Activated naive CD8-positive, alpha-beta T cell treated with anti-CD3 and anti-CD28 coated beads for 36 hours (primary cell): ENCODE measurements around the gene TMTC1. TPM values are rescaled to one million over a fixed set of nuclear protein-coding genes. Genes with fewer than 3 reads are reported as not detected.

Experiments
- DNase-seq: peaks from one replicate; pipeline ENCODE4 v3.0.0; 2021
- H3K27ac Mint-ChIP-seq: one replicate; pipeline ENCODE4 v1.8.0; 2022; ENCODE audit warnings: mild to moderate bottlenecking, moderate library complexity, mixed read lengths
- H3K27me3 Mint-ChIP-seq: one replicate; pipeline ENCODE4 v1.8.0; 2022; ENCODE audit warnings: mild to moderate bottlenecking, mixed read lengths
- H3K36me3 Mint-ChIP-seq: one replicate; pipeline ENCODE4 v1.8.0; 2021; ENCODE audit warnings: mild to moderate bottlenecking, mixed read lengths
- H3K4me1 Mint-ChIP-seq: one replicate; pipeline ENCODE4 v1.8.0; 2021; ENCODE audit warnings: mixed read lengths
- H3K4me3 Mint-ChIP-seq: one replicate; pipeline ENCODE4 v1.8.0; 2022; ENCODE audit warnings: mild to moderate bottlenecking, moderate library complexity, mixed read lengths
- H3K9me3 Mint-ChIP-seq: one replicate; pipeline ENCODE4 v1.8.0; 2022; ENCODE audit warnings: mixed read lengths
- total RNA-seq, 2 experiments: library from RNA; stranded (reverse); gene quantifications; one replicate each; pipeline ENCODE4 v1.2.3, GENCODE V29; 2021

TMTC1 gene
- total RNA-seq, 2 experiments from 2014 or later, result not detected

DNA sequence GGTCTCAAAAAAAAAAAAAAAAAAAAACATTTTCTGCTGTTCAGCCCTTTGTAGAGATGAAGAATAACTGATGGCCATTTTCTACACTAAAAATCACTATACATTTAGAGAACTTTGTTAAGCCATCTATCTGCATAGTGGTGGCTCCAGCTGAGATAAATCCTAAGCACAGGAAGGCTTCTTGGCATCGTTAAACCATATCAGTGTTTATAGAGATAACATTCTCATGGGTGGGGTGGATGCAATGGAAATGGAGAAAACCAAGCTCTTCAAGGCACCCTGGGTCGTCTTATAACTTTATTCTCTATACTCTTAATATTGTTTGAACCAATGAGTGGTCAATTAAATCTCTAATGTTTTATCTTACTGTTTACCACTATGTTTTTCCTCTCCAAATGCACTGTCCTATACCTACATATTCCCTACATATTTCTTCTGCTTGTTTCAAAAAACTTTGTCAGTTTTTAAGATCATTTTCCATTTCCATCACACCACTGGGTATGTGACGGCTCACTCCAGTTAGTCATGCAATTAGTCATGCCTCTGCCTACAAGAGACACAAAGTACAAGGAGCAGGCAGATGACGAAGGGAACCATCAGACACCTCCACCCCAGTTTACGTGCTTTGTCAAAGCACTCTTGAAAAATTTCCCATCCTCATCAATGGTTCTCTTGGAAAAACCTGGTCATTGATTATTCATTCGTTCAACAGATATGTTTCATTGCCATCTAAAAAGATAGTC lies 166.9 kb downstream of the TMTC1 start:
- H3K36me3 Mint-ChIP-seq, result no peaks in the 10 kb centered on the region
- H3K9me3 Mint-ChIP-seq, result no peaks in the 10 kb centered on the region
- DNase-seq, result no peak
- H3K4me3 Mint-ChIP-seq, result no peak overlapping the region
- peaks cover 7% of the 10 kb centered on the region for H3K27me3 Mint-ChIP-seq
- H3K4me1 Mint-ChIP-seq, result no peaks in the 10 kb centered on the region
- H3K27ac Mint-ChIP-seq, result no peak overlapping the region

DNA sequence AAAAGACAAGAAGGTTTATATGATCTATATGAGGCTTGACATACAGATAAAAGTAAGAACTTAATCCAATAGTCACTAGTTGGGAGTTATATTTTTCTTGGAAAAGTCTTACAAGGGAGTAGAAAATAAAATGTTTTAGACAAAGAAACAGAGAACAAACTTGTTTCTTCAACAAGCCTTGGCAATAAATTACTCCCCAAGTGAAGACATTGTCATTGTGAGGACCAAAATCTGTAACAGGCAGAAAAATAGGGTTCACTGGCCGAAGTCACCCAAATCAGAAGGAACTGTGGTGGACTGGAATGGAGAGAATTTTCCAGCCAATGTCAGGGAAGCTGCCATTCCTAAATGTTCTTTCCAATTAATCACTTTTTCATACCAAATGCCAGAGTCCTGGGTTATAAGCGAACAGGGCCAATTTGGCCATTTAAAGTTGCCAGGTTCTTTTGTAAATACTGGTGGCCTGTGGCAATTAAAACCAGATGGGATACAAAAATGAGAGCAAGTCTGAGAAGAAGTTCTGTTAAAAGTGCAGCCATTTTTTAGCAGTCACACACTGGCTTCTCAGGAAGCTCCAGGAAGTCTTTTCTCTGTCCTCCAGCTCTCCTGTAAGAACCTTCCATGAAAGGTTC lies 168.9 kb downstream of the TMTC1 start:
- Mint-ChIP-seq H3K27ac (no peak overlapping the region), H3K9me3 (no peaks in the 10 kb centered on the region), H3K27me3 (peaks cover 7% of the 10 kb centered on the region), H3K36me3 (no peaks in the 10 kb centered on the region), H3K4me1 (no peaks in the 10 kb centered on the region), H3K4me3 (no peak overlapping the region)
- no peak for DNase-seq

DNA sequence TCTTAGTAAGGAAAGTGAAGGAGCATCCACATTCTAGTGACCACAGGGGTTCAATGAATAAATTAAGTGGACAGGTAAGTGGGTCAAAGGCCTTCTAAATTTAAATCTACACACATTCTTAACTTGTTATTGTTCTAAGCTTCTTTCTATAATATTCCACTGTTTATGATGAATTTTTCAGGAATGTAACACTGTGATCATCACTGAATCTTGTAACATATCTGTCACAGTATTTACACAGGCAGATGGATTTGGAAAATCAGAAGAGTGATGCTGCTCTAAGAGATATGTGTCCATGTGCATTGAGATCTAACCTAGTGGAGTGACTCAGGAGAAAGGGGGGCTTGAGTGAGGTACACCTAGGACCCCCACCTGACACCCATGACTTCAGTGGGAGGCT lies 170.8 kb downstream of the TMTC1 start:
- Mint-ChIP-seq H3K4me1 (no peaks in the 10 kb centered on the region), H3K4me3 (no peak overlapping the region)

DNA sequence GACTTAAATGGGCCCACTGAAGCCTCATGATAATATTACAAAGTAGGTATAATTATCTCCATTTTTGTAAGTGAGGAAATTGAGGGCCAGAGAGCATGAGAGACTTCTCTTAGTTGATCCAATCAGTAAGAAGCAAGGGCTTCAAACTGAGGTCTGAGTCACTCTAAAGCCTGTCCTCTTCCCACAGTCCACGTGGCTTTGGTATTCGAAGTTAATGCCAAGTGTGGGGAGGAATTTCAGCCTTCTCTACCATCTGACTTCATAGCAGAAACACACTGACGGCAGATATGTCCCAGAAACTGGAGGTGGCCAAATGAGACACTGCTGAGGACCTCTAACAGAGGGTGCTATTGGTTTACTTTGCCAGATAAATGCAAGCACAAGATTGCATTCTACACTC lies 171.8 kb downstream of the TMTC1 start:
- Mint-ChIP-seq H3K9me3 (no peaks in the 10 kb centered on the region), H3K27me3 (no peaks in the 10 kb centered on the region), H3K27ac (no peak overlapping the region), H3K4me1 (no peaks in the 10 kb centered on the region), H3K4me3 (no peak overlapping the region), H3K36me3 (no peaks in the 10 kb centered on the region)
- DNase-seq, result no peak

More for the DNA sequence above, 170.8 kb downstream of the TMTC1 start:
- Mint-ChIP-seq H3K9me3 (no peaks in the 10 kb centered on the region), H3K27me3 (peaks cover 6% of the 10 kb centered on the region), H3K36me3 (no peaks in the 10 kb centered on the region), H3K27ac (no peak overlapping the region)
- DNase-seq, result no peak

DNA sequence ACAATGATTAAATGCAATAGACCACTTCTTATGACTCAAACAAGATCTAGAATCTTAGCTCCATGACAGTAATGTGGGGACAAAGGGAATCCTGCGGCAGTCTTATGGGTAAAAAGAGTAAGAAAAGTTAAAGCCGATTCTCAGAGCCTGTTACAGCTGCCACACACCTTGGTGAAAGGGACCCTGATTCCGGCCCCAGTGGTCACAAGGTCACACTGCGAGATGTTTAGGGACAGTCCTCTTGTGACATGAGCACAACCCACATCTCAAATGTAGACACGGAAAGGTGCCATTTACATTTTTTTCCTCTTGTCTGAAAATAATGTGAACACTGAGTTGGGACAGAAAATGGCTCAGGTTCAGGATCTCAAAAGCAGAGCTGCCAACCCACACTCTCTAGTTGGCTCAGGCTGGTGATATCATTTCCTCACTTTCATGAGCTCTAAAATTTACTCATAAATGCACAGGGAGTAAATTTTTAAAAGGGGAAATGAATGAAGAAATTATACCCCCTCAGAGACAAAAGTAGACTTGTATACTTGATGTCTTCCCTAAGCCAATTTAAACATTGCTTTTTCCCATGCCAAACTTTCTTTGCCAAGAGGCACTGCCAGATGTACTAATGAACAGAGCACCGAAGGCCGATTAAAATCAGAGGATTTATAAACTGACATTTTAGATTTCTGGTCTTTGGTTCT lies 173.1 kb downstream of the TMTC1 start:
- no peak overlapping the region for H3K27ac Mint-ChIP-seq
- no peaks in the 10 kb centered on the region for H3K36me3 Mint-ChIP-seq
- no peak for DNase-seq

DNA sequence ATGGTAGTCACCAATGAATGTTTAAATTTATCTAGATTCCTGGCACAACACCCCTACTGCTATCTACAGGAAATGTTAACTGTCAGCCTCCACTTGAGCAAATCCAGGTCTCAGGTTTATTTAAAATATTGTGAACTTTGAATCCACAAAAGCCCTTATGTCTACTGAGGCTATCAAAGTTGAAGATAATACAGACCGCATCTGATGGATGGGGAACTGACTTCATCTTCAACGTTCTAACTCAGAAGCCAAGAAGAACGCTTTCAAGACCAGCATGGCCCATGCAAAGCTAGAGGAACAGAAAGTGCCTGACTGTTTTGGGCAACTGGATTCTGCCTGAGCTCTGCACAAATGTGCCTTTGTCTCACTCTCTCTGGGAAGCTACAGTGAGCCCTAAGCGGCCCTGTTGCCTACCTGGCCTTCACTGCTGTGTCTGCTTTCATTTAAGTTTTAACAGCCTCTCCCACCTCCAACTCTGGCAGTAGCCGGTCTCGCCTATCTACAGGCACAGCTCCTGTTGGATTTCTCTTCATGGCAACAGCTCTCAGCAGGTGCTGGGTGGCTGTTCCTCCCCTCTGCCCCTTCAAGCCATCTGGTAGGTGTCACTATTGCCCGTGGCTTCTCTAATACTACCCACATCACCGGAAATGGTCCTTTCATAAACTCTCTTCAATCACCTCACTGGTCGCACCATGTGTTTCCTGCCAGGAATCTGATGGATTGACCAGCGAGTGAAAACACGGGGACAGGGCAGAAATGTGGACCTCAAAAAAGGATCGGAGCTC lies 174.1 kb downstream of the TMTC1 start:
- DNase-seq, result no peak
- Mint-ChIP-seq H3K4me3 (no peak overlapping the region), H3K27ac (no peak overlapping the region), H3K4me1 (no peaks in the 10 kb centered on the region), H3K9me3 (no peaks in the 10 kb centered on the region), H3K36me3 (no peaks in the 10 kb centered on the region), H3K27me3 (no peaks in the 10 kb centered on the region)

More for the DNA sequence above, 173.1 kb downstream of the TMTC1 start:
- Mint-ChIP-seq H3K4me1 (no peaks in the 10 kb centered on the region), H3K9me3 (no peaks in the 10 kb centered on the region), H3K27me3 (no peaks in the 10 kb centered on the region), H3K4me3 (no peak overlapping the region)

DNA sequence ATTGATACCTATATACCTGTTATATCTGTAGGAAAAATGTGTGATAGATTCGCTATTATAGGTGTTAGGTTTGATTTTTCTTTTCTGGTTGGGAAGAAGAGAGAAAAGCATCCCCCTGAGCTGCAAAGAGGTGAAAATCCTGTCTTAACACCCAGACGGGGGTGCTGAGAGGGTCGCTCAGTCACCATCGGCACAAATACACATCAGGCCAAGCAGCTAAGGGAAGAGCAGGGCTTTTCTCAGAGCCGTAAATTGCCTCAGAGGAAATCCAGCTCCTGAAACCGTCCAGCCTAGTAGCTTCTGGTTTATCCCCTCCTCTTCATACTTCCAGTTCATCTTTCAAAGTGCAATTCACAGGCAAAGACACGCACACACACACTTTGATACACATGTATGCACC lies 175.2 kb downstream of the TMTC1 start:
- no peaks in the 10 kb centered on the region for H3K9me3 Mint-ChIP-seq
- DNase-seq, result no peak
- H3K4me1 Mint-ChIP-seq, result no peaks in the 10 kb centered on the region
- H3K4me3 Mint-ChIP-seq, result no peak overlapping the region
- no peaks in the 10 kb centered on the region for H3K36me3 Mint-ChIP-seq
- H3K27me3 Mint-ChIP-seq, result no peaks in the 10 kb centered on the region
- H3K27ac Mint-ChIP-seq, result no peak overlapping the region

DNA sequence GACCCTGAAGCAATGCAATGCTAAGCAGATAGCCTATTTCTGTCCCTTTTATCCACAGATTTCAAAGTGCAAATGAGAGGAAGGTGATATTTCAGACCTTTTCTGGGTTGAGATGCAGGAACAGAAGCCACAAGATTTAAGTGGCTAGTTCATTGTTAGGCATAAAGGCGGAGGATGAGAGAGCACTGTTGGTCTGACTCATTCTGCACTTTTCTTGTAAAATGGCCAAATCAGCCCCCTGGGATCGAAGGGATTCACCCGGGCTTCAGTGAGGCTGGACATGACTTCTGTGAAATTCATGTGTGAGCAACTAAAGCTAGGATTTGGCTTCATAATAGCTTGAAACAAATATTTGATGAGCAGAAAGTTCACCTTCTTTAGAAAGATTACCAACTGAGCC lies 184.4 kb downstream of the TMTC1 start:
- Mint-ChIP-seq H3K36me3 (no peaks in the 10 kb centered on the region), H3K9me3 (no peaks in the 10 kb centered on the region), H3K27me3 (peaks cover 15% of the 10 kb centered on the region), H3K4me3 (no peak overlapping the region), H3K27ac (no peak overlapping the region), H3K4me1 (no peaks in the 10 kb centered on the region)
- no peak for DNase-seq

DNA sequence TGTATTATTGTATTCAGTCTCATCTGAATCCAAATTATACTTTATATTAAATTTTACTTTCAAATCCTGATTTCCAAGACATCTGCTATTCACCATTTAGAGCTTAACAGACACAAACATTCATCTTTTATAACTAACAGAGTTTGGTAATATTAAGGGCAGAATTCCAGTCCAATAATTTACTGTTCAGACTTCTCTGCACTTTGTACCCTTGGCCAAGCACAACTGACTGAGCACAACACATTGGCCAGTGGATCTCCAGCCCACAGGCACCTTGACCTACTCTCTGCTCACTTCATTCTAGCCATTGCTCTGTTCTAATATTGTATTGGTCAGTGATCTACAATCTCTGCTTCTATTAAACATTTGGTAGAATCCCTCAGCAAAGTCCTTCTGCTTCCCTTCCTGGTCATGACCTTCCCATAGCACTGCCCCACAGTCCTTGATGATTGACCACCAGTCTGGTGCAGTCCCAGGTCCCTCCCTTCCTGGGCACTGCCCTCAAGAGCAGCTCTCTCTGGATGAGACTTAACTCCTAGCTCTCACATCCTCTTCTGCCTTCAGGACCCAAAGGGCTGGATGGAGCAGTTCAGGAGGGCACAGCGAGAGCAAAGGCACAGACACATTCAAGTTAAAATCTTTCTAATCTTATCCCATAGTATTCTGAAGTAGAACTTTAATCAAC lies 188.5 kb downstream of the TMTC1 start:
- Mint-ChIP-seq H3K9me3 (peaks cover 1% of the 10 kb centered on the region), H3K4me3 (no peak overlapping the region), H3K36me3 (no peaks in the 10 kb centered on the region), H3K27ac (no peak overlapping the region), H3K4me1 (no peaks in the 10 kb centered on the region), H3K27me3 (peaks cover 8% of the 10 kb centered on the region)
- DNase-seq, result no peak

DNA sequence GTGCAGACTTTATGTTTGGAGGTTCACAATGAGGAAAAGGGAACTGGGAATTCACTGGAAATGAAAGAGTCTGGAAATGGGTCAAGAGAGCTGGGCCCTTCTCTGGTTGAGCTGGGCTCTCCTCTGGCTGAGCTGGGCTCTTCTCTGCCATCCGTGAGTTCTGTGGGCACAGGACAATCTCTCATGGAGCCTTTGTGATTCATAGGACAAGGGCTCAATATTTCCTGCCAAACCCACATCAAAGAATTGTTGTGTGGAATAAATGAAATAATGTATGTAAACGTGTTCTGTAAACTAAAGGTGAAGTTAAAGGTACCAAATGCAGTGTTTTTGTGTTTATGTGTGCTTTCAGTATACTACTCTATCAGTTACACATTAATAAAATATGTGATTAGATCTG lies 190.7 kb downstream of the TMTC1 start:
- no peak overlapping the region for H3K4me3 Mint-ChIP-seq
- DNase-seq, result no peak
- H3K4me1 Mint-ChIP-seq, result no peaks in the 10 kb centered on the region
- peaks cover 1% of the 10 kb centered on the region for H3K9me3 Mint-ChIP-seq
- no peak overlapping the region for H3K27ac Mint-ChIP-seq
- H3K27me3 Mint-ChIP-seq, result peaks cover 4% of the 10 kb centered on the region
- H3K36me3 Mint-ChIP-seq, result no peaks in the 10 kb centered on the region

DNA sequence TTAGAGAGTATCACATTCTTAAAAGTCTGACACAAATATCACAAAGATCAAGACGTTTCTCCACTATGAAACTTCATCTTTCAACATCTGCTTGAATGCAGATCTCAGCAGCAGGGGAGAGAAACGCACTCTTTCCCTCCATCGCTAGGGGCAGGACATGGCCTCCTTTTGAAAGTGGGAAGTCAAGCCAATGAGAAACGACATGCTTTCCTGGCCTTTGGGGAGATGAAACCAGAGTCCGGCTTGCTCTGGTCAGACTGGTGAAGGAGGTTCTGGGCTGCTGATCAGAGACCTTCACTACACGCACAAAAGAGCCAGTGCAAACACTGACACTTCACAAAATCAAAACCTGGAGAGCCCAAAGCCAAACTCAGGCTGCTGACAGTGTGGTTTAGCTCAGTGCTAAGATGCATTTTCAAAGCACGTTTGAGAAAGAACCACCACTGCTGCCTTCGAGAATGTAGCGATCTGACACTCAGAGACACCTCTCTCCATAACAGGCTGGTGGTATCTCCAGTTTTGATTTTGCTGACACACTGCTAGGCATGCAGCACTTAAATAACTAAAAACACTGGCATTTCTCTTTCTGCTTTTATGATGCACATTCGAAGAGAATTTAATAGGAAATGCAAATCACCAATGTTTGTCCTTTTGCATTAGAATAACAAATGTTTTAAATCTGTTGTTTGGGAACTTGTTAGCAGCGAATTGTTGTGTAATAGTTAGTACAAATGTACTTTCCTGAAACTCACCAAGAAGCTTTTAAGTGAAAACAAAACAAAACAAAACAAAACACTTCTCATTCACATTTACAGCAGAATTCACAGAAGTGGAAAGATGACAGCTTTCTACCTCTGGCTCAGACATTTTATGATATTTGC lies 192.4 kb downstream of the TMTC1 start:
- Mint-ChIP-seq H3K9me3 (peaks cover 1% of the 10 kb centered on the region), H3K4me3 (no peak overlapping the region), H3K36me3 (no peaks in the 10 kb centered on the region), H3K27ac (no peak overlapping the region), H3K4me1 (no peaks in the 10 kb centered on the region), H3K27me3 (peaks cover 4% of the 10 kb centered on the region)
- no peak for DNase-seq

DNA sequence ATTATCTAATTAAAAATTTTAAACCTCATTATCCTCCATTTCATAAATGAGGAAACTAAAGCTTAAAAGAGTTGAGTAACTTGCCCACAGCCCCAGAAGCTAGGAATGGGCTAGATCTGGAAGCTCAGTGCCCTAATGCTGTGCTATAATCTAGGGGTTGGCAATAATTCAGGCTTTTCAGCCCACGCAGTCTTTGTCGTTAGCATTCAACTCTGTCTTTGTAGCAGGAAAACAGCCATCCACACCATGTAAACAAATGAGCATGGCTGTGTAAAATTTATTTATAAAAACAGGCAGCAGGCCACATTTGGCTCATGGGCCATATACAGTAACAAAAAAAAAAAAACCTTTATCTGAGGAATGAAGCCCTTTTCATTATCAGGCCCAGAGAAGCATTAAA lies 193.9 kb downstream of the TMTC1 start:
- no peaks in the 10 kb centered on the region for H3K36me3 Mint-ChIP-seq
- no peak overlapping the region for H3K27ac Mint-ChIP-seq

DNA sequence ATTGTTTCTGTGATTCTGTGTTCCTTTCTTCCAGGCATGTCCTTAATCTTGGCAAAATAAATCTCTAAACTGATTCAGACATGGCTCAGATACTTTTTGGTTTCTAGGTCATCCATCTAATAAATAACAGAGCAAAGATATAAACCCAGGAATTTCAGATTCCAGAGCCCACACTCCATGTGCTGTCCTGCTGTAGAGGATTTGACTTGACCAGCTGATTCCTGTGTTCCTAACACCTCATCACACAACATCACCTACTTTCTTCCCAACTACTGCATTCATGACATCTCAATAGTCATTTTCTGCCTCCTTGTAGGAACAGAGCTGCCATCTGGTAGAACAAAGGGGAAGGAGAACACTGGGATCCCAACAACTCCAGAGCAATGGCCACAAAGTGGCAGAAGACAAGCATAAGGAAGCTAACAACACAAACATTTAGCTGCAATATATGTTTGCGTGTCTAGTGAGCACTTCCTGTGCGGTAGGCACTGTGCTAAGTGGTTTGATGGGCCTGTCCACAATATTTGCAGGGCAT lies 194.4 kb downstream of the TMTC1 start:
- no peak overlapping the region for H3K4me3 Mint-ChIP-seq
- no peak for DNase-seq
- peaks cover 4% of the 10 kb centered on the region for H3K27me3 Mint-ChIP-seq
- peaks cover 1% of the 10 kb centered on the region for H3K9me3 Mint-ChIP-seq
- H3K27ac Mint-ChIP-seq, result no peak overlapping the region
- H3K4me1 Mint-ChIP-seq, result no peaks in the 10 kb centered on the region
- no peaks in the 10 kb centered on the region for H3K36me3 Mint-ChIP-seq

More for the DNA sequence above, 193.9 kb downstream of the TMTC1 start:
- Mint-ChIP-seq H3K4me3 (no peak overlapping the region), H3K27me3 (peaks cover 4% of the 10 kb centered on the region), H3K9me3 (peaks cover 1% of the 10 kb centered on the region), H3K4me1 (no peaks in the 10 kb centered on the region)
- DNase-seq, result no peak
